Parathyroid adenoma (tissue), 2 donors: Measurements from ENCODE around the gene GPSM3.
"Not testable (repeated sequence)": the region's sequence is repeated elsewhere in the genome, so short reads cannot be mapped to it uniquely, and the experiment has no call there.

Experiments used
- H2AFZ ChIP-seq: fragments of 300-600 bp; sonication (generic); one replicate; pipeline ENCODE4 v1.7.0; 2017; ENCODE audit warnings: antibody characterized with exemption, mild to moderate bottlenecking
- H3K27ac ChIP-seq: fragments of 300-600 bp; sonication (generic); one replicate; pipeline ENCODE4 v1.7.0; 2017
- H3K27me3 ChIP-seq: fragments of 300-600 bp; sonication (generic); one replicate; pipeline ENCODE4 v1.7.0; 2017; ENCODE audit warnings: low read length; ENCODE audit not compliant: control insufficient read depth, insufficient read depth
- H3K36me3 ChIP-seq: fragments of 300-600 bp; sonication (generic); one replicate; pipeline ENCODE4 v1.7.0; 2017; ENCODE audit warnings: low read length; ENCODE audit not compliant: control insufficient read depth, insufficient read depth
- H3K4me1 ChIP-seq: fragments of 300-600 bp; sonication (generic); one replicate; pipeline ENCODE4 v1.7.0; 2017; ENCODE audit warnings: control low read depth
- H3K4me2 ChIP-seq: fragments of 300-600 bp; sonication (generic); one replicate; pipeline ENCODE4 v1.7.0; 2017; ENCODE audit warnings: low read length
- H3K4me3 ChIP-seq: fragments of 300-600 bp; sonication (generic); one replicate; pipeline ENCODE4 v1.7.0; 2017; ENCODE audit warnings: low read depth, low read length
- H3K79me2 ChIP-seq: fragments of 300-600 bp; sonication (generic); one replicate; pipeline ENCODE4 v1.7.0; 2017; ENCODE audit warnings: control low read depth
- H3K9ac ChIP-seq: fragments of 300-600 bp; sonication (generic); one replicate; pipeline ENCODE4 v1.7.0; 2017; ENCODE audit warnings: mild to moderate bottlenecking
- H3K9me3 ChIP-seq: fragments of 300-600 bp; sonication (generic); one replicate; pipeline ENCODE4 v1.7.0; 2017; ENCODE audit warnings: low read length; ENCODE audit not compliant: control insufficient read depth
- TF ChIP-seq, protein P1 (sequence below): fragments of 300-600 bp; sonication (generic); IDR thresholded peaks from one replicate; pipeline ENCODE4 v1.7.0; 2017; ENCODE audit warnings: antibody characterized with exemption, mild to moderate bottlenecking
- donor health status: primary hyperparathyroidism.

GPSM3 gene

GRCh38 chr6:32148289-32149091 is 44.0 kb downstream of the GPSM3 start:
- no peak overlapping the region for H3K4me2 ChIP-seq
- TF ChIP-seq, protein P1, sequence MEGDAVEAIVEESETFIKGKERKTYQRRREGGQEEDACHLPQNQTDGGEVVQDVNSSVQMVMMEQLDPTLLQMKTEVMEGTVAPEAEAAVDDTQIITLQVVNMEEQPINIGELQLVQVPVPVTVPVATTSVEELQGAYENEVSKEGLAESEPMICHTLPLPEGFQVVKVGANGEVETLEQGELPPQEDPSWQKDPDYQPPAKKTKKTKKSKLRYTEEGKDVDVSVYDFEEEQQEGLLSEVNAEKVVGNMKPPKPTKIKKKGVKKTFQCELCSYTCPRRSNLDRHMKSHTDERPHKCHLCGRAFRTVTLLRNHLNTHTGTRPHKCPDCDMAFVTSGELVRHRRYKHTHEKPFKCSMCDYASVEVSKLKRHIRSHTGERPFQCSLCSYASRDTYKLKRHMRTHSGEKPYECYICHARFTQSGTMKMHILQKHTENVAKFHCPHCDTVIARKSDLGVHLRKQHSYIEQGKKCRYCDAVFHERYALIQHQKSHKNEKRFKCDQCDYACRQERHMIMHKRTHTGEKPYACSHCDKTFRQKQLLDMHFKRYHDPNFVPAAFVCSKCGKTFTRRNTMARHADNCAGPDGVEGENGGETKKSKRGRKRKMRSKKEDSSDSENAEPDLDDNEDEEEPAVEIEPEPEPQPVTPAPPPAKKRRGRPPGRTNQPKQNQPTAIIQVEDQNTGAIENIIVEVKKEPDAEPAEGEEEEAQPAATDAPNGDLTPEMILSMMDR: no peak
- H3K9ac ChIP-seq: no peak overlapping the region

GRCh38 chr6:32147401-32148132 is 44.9 kb downstream of the GPSM3 start:
- Histone ChIP-seq H2AFZ (no peak overlapping the region), H3K27me3 (no peaks in the 10 kb centered on the region), H3K36me3 (no peaks in the 10 kb centered on the region), H3K4me1 (peaks cover 11% of the 10 kb centered on the region), H3K79me2 (no peaks in the 10 kb centered on the region), H3K27ac (no peak overlapping the region), H3K9me3 (no peaks in the 10 kb centered on the region), H3K4me3 (no peak overlapping the region), H3K4me2 (no peak overlapping the region), H3K9ac (no peak overlapping the region)
- TF ChIP-seq, protein P1: no peak

More at GRCh38 chr6:32148289-32149091, 44.0 kb downstream of the GPSM3 start:
- Histone ChIP-seq H3K4me3 (no peak overlapping the region), H3K27ac (no peak overlapping the region), H3K4me1 (peaks cover 12% of the 10 kb centered on the region), H3K36me3 (no peaks in the 10 kb centered on the region), H3K79me2 (no peaks in the 10 kb centered on the region), H3K27me3 (no peaks in the 10 kb centered on the region), H2AFZ (no peak overlapping the region), H3K9me3 (no peaks in the 10 kb centered on the region)

GRCh38 chr6:32146687-32147086 is 45.8 kb downstream of the GPSM3 start:
- Histone ChIP-seq H3K27me3 (no peaks in the 10 kb centered on the region), H3K79me2 (no peaks in the 10 kb centered on the region), H2AFZ (no peak overlapping the region), H3K4me3 (no peak overlapping the region), H3K27ac (no peak overlapping the region), H3K4me1 (peaks cover 5% of the 10 kb centered on the region), H3K9ac (no peak overlapping the region), H3K4me2 (no peak overlapping the region), H3K9me3 (no peaks in the 10 kb centered on the region), H3K36me3 (no peaks in the 10 kb centered on the region)
- TF ChIP-seq, protein P1: no peak

DNA sequence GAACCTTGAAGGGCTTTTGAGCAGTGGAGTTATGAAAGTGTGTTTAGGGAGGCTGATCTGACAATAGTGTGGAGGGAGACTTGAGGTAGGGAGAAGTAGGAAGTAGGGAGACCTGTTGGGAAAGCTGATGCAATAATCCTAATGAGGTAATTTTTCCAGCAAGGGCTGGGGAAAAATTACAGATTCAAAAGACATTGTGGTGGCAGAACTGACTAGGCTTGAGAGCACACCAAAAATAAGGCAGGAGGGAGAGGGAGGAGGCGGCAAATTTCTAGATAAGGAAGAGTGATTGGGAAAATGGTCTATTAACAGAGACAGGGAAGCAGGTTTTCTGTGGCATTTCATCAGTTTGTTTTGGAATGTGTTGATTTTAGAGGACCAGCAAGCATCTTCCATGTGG is 46.2 kb downstream of the GPSM3 start:
- no peak overlapping the region for H3K9ac ChIP-seq

DNA sequence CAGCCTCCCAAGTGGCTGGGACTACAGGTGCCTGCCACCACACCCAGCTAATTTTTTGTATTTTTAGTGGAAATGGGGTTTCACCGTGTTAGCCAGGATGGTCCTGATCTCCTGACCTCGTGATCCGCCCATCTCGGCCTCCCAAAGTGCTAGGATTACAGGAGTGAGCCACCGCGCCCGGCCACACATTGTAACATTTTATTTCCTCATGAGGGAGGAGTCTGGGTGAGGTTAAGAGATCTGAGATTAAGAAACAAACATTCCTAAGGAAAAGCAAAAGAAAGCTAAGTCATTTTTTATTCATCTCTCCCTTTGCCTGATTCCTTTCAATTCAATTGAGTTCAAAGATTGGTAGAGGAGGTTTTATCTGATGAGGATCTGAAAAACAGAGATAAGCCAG is 48.2 kb downstream of the GPSM3 start:
- H3K4me3 ChIP-seq, H3K27ac ChIP-seq, H3K27me3 ChIP-seq, H3K36me3 ChIP-seq, H3K4me1 ChIP-seq, H3K79me2 ChIP-seq, H3K9me3 ChIP-seq, H3K4me2 ChIP-seq, H3K9ac ChIP-seq: not testable (repeated sequence)
- peak overlapping the region; percentile 9 for H2AFZ ChIP-seq

More for the DNA sequence above, 46.2 kb downstream of the GPSM3 start:
- H3K4me2 ChIP-seq: no peak overlapping the region
- TF ChIP-seq, protein P1: no peak
- H3K27ac ChIP-seq: no peak overlapping the region
- H3K4me1 ChIP-seq: peaks cover 4% of the 10 kb centered on the region
- H3K36me3 ChIP-seq: no peaks in the 10 kb centered on the region
- H3K27me3 ChIP-seq: no peaks in the 10 kb centered on the region
- H2AFZ ChIP-seq: no peak overlapping the region
- no peaks in the 10 kb centered on the region for H3K9me3 ChIP-seq
- no peaks in the 10 kb centered on the region for H3K79me2 ChIP-seq
- no peak overlapping the region for H3K4me3 ChIP-seq
